T-helper 17 cell (primary cell): ENCODE data around the gene LETM1. TPM values are rescaled to one million over a fixed set of nuclear protein-coding genes. Genes with fewer than 3 reads are reported as not detected.
A peak's percentile ranks its signal among the peaks of the same experiment; 100 is the strongest.
"Not testable (repeated sequence)": the region's sequence is repeated elsewhere in the genome, so short reads cannot be mapped to it uniquely, and the experiment has no call there.

Experiments
- ATAC-seq: fragments of 150-1000 bp; cut with Tn5 transposase; 2 replicates; pipeline ENCODE4 v1.10.0; 2021; ENCODE audit warnings: mild to moderate bottlenecking, moderate library complexity
- DNase-seq, 3 donors: peaks; one replicate each; pipeline versions ENCODE4 v3.0.0 to v3.0.0-alpha.2; 2020 to 2021
- H3K9me3 ChIP-seq: one replicate; pipeline ENCODE4 v1.7.0; 2013; ENCODE audit warnings: low read length, mild to moderate bottlenecking; ENCODE audit not compliant: control insufficient read depth, poor library complexity, severe bottlenecking
- H3K27ac Mint-ChIP-seq: one replicate; pipeline ENCODE4 v1.8.0; 2022; ENCODE audit warnings: mild to moderate bottlenecking, moderate library complexity, mixed read lengths
- H3K27me3 Mint-ChIP-seq: one replicate; pipeline ENCODE4 v1.8.0; 2022; ENCODE audit warnings: mixed read lengths
- H3K36me3 Mint-ChIP-seq: one replicate; pipeline ENCODE4 v1.8.0; 2022; ENCODE audit warnings: low read depth, mixed read lengths
- H3K4me1 Mint-ChIP-seq: one replicate; pipeline ENCODE4 v1.8.0; 2022; ENCODE audit warnings: mild to moderate bottlenecking, mixed read lengths
- H3K4me3 Mint-ChIP-seq: one replicate; pipeline ENCODE4 v1.8.0; 2022; ENCODE audit warnings: mild to moderate bottlenecking, moderate library complexity, mixed read lengths
- total RNA-seq, 4 donors: library from RNA in 2 of 4; stranded (reverse) in 2 of 4; gene quantifications; one replicate each; pipeline ENCODE4 v1.2.3 and lab custom pipeline; 2022 to 2026

Gene LETM1
- total RNA-seq, 2 donors from 2014 or later = 34.4 to 41.4 TPM

DNA sequence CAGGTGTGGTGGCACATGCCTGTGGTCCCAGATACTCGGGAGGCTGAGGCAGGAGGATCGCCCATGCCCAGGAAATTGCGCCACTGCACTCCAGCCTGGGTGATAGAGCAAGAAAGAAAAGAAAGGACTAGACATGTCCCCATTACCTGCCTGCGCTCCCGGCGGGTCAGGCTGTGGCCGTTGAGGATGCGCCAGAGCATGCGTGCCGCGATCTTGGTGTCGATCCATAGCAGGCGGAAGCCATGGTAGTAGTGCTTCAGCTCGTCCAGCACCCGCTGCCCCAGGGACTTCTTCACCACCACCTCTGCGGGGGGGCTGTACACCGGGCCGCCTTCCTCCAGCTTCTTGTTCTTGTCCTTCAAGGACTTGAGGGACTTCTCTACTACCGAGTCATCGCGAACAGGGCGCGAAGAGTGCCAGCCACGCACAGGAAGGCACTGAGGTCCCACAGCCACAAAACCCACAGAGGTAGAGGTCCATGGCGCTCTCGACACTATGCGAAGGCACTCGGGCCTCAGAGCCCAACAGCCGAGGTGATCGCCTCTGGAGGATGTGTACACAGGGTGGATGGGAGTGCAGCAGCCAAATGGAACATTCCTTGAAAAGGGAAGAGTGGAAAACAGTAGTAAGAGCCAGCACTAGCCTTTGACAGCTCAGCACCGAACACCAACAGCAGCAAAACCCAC, 14.6 kb downstream of the LETM1 start:
- ATAC-seq = no peak
- no peaks in the 10 kb centered on the region for H3K9me3 ChIP-seq
- peaks cover 6% of the 10 kb centered on the region for H3K36me3 Mint-ChIP-seq
- H3K27me3 Mint-ChIP-seq = no peaks in the 10 kb centered on the region
- H3K4me3 Mint-ChIP-seq = no peak overlapping the region
- H3K27ac Mint-ChIP-seq = peak overlapping the region; percentile 32
- H3K4me1 Mint-ChIP-seq = peaks cover 11% of the 10 kb centered on the region
- no peak for DNase-seq

DNA sequence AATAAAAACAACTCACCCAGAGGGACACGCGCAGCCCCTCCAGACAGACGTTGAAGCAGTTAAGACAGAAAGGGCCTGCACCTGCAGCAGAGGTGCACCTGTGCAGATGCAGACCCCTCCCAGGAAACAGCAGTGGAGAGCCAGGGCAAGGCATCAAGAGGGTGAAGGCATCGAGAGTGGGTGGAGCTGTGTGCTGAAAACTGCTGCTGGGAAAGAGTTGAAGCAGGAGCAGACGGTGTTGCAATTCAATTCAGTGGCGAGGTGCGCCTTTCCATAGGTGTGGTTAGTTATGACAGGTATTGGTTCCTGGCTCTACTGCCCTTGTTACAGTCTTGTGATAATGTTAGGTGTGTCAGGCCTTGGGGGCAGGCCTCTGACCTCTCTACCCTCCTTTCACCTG, 16.7 kb downstream of the LETM1 start:
- H3K27me3 Mint-ChIP-seq = no peaks in the 10 kb centered on the region
- DNase-seq (no peak), ATAC-seq (no peak)
- no peak overlapping the region for H3K27ac Mint-ChIP-seq
- H3K36me3 Mint-ChIP-seq = peaks cover 8% of the 10 kb centered on the region
- H3K4me1 Mint-ChIP-seq = peaks cover 13% of the 10 kb centered on the region
- no peaks in the 10 kb centered on the region for H3K9me3 ChIP-seq
- H3K4me3 Mint-ChIP-seq = no peak overlapping the region

DNA sequence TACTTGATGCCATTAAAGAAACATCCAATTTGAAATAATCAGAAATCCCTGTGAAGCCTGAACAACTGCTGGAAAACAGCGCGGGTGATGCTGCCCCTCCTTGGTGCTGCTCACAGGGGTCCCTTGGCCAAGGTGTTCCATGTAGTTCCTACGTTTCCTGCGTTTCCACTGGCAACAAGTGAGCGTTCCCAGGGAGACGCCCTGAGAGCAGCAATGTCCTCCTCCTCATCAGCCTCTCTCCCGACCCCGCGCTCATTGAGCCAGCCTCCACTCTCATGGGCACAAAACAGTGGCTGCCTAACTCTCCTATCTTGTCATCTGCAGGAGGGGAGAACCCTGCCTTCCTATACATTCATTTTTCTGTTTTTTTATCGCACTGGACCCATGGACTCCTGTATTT, 18.9 kb downstream of the LETM1 start:
- H3K9me3 ChIP-seq = no peaks in the 10 kb centered on the region
- no peak overlapping the region for H3K4me3 Mint-ChIP-seq
- peaks cover 10% of the 10 kb centered on the region for H3K4me1 Mint-ChIP-seq
- H3K36me3 Mint-ChIP-seq = peaks cover 13% of the 10 kb centered on the region
- no peak overlapping the region for H3K27ac Mint-ChIP-seq
- DNase-seq = no peak
- no peaks in the 10 kb centered on the region for H3K27me3 Mint-ChIP-seq
- ATAC-seq = no peak

DNA sequence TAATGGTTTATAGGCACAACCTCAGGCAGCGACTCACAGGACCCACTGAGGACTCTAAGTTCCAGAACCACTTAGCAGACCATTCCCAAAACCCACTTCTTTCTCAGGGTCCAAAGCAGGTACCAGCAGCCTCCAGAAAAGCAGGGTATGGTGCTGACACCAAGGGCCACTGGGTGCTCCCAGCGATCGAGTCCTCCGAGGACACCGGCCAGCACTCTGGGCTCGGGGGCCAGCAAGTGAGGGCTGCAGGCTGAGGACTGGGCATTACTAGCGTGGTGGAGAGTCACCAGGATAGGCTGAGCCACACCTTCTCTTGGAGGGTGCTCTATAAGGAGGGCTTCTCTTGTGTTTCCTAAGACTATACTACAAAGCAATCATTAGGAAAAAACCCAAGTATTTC, 19.3 kb downstream of the LETM1 start:
- Mint-ChIP-seq H3K4me3 (no peak overlapping the region), H3K27me3 (no peaks in the 10 kb centered on the region), H3K27ac (peak overlapping the region; percentile 41), H3K4me1 (peaks cover 8% of the 10 kb centered on the region), H3K36me3 (peaks cover 14% of the 10 kb centered on the region)
- no peaks in the 10 kb centered on the region for H3K9me3 ChIP-seq
- DNase-seq = no peak
- ATAC-seq = no peak

DNA sequence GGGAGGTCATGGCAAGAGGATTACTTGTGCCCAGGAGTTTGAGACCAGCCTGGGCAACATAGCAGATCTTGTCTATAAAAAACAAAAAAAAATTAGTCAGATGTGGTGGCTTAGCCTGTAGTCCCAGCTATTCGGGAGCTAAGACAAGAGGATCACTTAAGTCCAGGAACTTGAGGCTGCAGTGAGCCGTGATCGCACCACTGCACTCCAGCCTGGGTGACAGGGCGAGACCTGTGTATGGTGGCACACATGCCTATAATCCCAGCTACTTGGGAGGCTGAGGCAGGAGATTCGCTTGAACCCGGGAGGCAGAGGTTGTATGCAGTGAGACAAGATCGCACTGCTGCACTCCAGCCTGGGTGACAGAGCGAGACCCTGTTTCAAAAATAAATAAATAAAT, 20.1 kb downstream of the LETM1 start:
- not testable (repeated sequence) for H3K27me3 Mint-ChIP-seq, DNase-seq, H3K4me1 Mint-ChIP-seq, H3K9me3 ChIP-seq, ATAC-seq, H3K4me3 Mint-ChIP-seq
- peaks cover 16% of the 10 kb centered on the region for H3K36me3 Mint-ChIP-seq
- H3K27ac Mint-ChIP-seq = peak overlapping the region; percentile 41

DNA sequence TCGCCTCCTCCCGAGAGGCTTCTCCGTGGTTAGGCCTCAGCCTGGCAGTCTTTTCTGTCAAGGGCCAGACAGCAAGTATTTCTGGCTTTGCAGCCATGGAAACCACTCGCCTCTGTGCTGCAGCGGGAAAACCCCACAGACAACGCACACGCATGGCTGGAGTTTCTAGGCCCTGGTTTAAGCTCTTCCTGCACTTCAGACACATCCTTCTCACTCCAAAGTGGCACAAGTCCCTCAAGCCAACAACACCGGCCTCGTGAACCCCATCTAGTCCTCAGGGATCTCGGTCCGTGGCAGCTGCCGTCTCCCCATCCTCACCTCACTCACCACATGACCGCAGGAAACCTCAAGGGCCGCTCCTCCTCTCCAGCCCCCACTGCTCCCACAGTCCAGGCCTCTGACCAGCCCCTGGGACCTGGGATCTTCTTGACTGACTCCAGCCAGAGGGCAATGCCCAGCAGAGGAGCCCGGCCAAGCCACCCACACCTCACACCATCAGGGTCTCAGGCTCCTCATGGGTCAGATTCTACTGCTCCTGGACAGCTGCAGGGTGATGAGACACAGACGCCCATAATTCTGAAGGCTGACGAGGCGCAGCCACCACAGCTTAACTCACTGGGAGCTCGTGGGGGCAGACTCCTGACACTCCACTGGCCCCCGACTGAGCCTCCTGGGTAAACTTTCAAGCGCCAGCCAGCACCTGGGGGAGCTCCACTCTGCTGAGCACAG, 21.7 kb downstream of the LETM1 start:
- H3K27ac Mint-ChIP-seq = no peak overlapping the region
- H3K4me3 Mint-ChIP-seq = no peak overlapping the region
- ATAC-seq = peak; percentile 41
- H3K4me1 Mint-ChIP-seq = peaks cover 11% of the 10 kb centered on the region
- no peaks in the 10 kb centered on the region for H3K9me3 ChIP-seq
- peaks cover 15% of the 10 kb centered on the region for H3K36me3 Mint-ChIP-seq
- DNase-seq = no peak
- H3K27me3 Mint-ChIP-seq = no peaks in the 10 kb centered on the region

DNA sequence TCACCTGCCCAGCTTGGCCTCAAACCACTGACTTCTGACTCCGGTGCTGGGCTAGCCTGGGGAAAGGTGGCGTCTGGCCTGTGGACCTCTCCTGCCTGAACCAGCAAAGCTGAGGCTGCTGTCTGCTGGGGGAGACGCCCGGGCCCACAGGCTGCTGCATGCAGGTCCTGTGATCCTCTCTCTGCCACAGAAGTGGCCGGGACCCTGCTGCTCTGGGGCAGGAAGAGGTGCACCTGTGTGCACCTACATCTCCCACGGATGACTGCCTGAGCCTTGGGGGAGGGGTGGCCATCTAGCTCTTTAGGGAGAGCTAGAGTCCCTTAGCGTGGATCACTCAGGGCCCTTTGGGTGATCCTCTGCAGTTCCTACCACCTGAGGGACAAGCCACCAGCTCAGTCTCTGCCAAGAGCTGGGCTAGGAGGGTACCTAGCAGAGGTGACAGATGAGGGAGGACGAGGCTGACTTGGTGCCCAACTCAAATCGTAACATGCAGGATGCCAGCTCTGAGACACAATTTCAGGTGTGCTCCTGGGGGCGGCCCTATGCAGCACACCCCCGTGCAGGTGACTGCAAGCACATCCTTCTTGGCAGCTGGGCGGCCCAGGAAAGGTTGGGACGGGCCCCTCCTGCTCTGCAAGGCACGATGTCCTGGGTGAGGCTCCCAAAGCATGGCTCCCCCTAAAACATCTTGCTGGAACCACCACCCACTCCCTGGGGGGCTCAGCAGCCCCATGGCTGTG, 22.5 kb downstream of the LETM1 start:
- peaks cover 12% of the 10 kb centered on the region for H3K36me3 Mint-ChIP-seq
- ATAC-seq (no peak), DNase-seq (no peak)
- no peak overlapping the region for H3K4me3 Mint-ChIP-seq
- H3K9me3 ChIP-seq = no peaks in the 10 kb centered on the region
- no peak overlapping the region for H3K27ac Mint-ChIP-seq
- H3K27me3 Mint-ChIP-seq = no peaks in the 10 kb centered on the region
- H3K4me1 Mint-ChIP-seq = peaks cover 9% of the 10 kb centered on the region

DNA sequence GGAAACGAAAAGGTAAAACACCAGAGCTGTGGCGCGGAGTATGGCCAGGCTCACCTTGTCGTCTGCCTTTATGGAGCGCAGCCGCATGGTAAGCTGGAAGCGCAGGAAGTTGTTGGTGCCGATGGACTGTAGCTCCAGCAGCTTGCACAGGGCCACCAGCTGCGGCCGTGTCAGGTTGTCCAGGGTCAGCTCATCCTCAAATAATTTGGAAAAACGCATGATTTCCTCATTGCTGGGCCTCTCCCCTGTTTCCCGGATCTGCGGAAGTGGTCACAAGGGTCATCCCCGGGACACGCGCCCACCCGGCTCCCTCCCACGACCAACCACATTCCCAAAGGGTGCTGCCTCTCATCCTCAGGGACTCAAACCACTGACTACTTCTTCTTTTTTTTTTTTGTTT, 23.3 kb downstream of the LETM1 start:
- Mint-ChIP-seq H3K36me3 (peaks cover 12% of the 10 kb centered on the region), H3K4me1 (peaks cover 9% of the 10 kb centered on the region), H3K27me3 (no peaks in the 10 kb centered on the region), H3K27ac (no peak overlapping the region), H3K4me3 (no peak overlapping the region)
- H3K9me3 ChIP-seq = no peaks in the 10 kb centered on the region
- no peak for DNase-seq
- ATAC-seq = no peak

DNA sequence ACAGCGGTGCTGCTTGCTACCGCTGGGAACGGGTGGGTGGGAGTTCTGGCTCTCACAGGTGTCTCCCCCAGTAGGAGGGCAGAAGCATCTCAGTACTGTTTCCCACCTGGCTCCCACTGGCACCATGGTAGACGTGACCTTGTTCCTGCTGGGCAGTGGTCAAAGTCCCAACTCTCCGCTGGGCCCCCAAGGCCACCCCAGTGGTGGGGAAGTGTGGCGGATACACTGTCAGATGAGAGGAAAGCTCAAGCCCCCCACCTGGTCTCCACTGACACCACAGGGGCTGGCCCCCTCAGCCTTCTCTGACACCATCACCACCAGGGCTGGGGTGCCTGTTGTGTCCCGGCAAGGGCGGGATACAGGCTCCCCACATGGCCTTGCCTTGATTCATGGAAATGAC, 24.6 kb downstream of the LETM1 start:
- H3K4me3 Mint-ChIP-seq = no peak overlapping the region
- no peaks in the 10 kb centered on the region for H3K27me3 Mint-ChIP-seq
- H3K27ac Mint-ChIP-seq = no peak overlapping the region
- H3K4me1 Mint-ChIP-seq = peaks cover 10% of the 10 kb centered on the region
- H3K36me3 Mint-ChIP-seq = peaks cover 9% of the 10 kb centered on the region
- H3K9me3 ChIP-seq = no peaks in the 10 kb centered on the region
- DNase-seq = no peak
- no peak for ATAC-seq

DNA sequence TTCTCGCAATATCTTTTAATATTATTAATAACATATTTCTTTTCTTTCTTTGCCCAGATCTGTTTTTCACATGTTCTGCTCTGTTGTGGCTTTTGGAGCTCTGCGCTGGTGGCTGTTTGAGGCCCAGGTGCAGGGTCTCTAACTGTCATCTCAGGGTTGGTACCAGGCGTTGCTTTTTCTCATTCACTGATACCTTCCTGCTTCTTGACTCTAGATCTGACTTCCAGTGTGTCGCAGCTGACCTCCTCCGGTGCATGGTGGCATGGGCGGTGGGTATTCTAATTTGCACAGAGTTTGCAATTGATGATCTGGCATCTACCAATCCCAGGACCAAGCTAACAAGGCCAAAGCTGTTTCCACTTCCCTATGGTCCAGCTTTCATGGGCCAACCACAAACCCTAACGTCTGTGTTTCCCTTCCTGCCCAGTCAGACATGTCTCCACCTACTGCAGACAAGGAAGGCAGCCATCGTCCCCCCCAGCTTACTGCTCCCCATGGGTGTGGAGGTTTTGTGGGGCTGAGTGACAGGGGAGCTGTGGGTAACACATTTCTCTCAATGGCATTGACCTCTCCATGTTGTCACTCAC, 25.2 kb downstream of the LETM1 start:
- no peaks in the 10 kb centered on the region for H3K27me3 Mint-ChIP-seq
- H3K4me3 Mint-ChIP-seq = no peak overlapping the region
- H3K4me1 Mint-ChIP-seq = peaks cover 7% of the 10 kb centered on the region
- ATAC-seq (no peak), DNase-seq (no peak)
- no peaks in the 10 kb centered on the region for H3K9me3 ChIP-seq
- H3K36me3 Mint-ChIP-seq = peaks cover 8% of the 10 kb centered on the region
- peak overlapping the region; percentile 84 for H3K27ac Mint-ChIP-seq

DNA sequence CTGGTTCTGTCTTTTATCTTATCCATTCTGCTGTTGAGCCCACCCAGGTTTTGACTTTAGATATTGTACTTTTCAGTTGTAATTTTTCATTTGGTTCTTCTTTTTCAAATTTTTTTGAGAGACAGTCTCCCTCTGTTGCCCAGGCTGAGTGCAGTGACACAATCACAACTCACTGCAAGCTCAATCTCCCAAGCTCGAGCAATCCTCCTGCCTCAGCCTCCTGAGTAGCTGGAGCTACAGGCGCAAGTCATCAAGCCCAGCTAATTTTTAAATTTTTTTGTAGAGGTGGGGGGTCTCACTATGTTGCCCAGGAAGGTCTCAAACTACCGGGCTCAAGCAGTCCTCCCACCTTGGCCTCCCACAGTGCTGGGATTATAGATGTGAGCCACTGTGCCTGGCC, 25.7 kb downstream of the LETM1 start:
- H3K27me3 Mint-ChIP-seq = no peaks in the 10 kb centered on the region
- DNase-seq = no peak
- ATAC-seq = no peak
- H3K27ac Mint-ChIP-seq = peak overlapping the region; percentile 84
- H3K4me1 Mint-ChIP-seq = peaks cover 7% of the 10 kb centered on the region
- no peaks in the 10 kb centered on the region for H3K9me3 ChIP-seq
- peaks cover 8% of the 10 kb centered on the region for H3K36me3 Mint-ChIP-seq
- no peak overlapping the region for H3K4me3 Mint-ChIP-seq

DNA sequence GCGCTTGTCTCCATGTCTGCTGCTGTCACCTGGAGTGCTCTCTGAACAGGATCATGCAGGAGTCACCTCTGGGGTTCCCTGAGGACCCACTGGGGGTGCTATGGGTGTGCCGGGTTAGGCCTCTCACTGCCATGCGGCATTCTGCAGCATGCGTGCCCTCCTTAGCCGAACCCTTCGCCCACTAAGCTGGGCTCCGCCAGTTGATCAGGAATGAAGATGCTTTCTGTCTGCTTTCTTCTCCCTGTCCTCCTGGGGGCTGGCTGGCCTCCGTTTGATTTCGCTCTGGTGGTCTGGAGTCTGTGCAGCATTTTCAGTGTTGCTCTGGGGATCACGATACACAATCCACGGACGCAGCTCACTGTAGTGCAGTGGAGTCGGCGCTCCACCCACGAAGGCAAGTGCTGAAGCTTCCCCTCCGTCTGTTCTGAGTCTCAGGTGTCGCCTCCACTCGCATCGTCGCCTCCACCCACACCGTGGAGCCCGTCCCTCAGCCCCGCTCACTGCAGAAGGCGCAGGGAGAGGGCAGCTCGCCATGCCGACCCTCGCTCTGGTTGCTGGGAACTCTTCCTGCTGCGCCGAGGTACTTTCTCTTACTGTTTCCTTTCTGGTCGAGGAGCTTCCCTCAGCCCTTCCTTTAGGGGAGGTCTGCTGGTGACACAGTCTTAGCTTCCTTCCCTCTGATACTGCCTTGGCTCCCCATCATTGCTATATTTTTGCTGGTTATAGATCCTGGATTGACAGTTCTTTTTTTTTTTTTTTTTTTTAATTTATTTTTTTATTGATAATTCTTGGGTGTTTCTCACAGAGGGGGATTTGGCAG, 29.2 kb downstream of the LETM1 start:
- no peak overlapping the region for H3K27ac Mint-ChIP-seq
- no peaks in the 10 kb centered on the region for H3K9me3 ChIP-seq
- H3K4me3 Mint-ChIP-seq = no peak overlapping the region
- H3K27me3 Mint-ChIP-seq = no peaks in the 10 kb centered on the region
- peaks cover 10% of the 10 kb centered on the region for H3K4me1 Mint-ChIP-seq
- no peak for ATAC-seq
- DNase-seq = no peak
- H3K36me3 Mint-ChIP-seq = peaks cover 7% of the 10 kb centered on the region
